GM19324 (cell line): ENCODE results near the gene TMEM184A.
A peak's percentile ranks its signal among the peaks of the same experiment; 100 is the strongest.
"Not testable (repeated sequence)": the region's sequence is repeated elsewhere in the genome, so short reads cannot be mapped to it uniquely, and the experiment has no call there.

Experiments
- ATAC-seq: cut with Tn5 transposase; IDR thresholded peaks from one replicate; pipeline ENCODE4 v1.9.1; 2021; ENCODE audit warnings: mild to moderate bottlenecking, moderate library complexity; ENCODE audit not compliant: unreplicated experiment, low FRiP score

TMEM184A gene

DNA sequence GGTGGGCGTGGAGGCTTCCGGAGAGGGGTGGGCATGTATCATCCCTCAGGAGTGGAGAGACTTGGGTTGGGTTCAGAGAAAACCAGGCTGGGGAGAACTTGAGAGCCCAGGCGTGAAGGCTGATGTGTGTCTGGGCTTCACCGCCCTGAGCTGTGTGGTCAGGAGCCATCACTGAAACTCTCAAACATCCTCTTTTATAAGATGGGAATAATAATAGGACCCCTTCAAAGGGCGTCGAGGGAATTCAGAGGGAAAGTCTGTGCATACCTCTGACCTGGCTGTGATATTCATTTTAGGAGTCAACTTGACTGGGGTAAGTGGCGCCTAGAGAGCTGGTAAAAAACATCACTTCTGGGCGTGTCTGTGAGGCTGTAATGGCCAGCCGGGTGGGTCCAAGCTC is 34.9 kb upstream of the TMEM184A start:
- ATAC-seq = no peak

DNA sequence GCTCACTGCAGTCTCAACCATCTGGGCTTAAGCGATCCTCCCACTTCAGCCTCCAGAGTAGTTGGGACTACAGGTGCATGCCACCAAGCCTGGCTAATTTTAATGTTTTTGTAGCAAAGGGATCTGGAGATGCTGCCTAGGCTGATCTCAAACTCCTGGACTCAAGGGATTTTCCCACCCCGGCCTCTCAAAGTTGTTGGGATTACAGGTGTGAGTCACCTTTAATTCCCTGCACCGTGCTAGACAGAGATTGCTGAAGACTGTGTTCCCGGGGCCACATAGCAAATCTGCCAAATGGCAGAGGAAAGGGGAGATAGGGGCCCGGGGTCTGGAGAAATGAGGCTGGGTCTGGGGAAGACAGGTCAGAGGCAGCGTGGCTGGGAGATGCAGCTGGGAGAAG is 34.5 kb upstream of the TMEM184A start:
- ATAC-seq = no peak

DNA sequence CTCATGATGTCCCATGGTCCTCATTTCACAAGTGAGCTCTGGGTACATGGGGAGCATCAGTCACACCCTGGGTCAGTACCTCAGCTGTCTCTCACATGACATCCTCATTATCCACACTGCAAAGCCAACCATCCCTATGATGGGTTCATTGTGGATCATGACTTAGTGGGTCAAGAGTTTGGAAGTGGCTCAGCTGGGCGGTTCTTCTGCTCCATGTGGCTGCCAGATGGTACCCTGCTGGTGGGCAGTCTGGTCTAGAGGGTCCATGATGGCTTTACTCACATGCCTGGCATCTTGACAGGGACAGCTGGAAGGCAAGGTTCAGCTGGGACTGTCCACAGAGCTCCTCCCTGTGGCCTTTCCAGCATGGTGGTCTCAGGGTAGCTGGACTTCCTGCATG is 33.0 kb upstream of the TMEM184A start:
- no peak for ATAC-seq

DNA sequence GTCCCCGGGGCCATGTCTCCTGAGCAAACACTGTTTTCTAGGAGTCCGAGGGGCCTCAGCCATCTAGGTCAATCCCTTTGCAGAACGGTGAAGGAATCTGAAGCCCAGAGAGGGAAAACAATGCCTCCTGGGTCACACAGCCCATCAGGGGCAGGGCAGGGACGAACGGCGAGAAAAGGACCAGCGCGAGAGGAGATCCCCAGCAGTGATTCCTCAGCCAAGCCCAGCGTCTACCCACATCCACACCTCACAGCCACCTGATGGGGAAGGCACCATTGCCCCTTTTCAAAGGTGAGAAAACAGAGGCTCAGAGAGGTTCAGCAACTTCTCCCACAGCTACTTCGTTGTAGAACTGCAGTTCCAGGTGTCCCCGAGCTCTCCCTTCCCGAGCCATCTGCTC is 31.7 kb upstream of the TMEM184A start:
- no peak for ATAC-seq

DNA sequence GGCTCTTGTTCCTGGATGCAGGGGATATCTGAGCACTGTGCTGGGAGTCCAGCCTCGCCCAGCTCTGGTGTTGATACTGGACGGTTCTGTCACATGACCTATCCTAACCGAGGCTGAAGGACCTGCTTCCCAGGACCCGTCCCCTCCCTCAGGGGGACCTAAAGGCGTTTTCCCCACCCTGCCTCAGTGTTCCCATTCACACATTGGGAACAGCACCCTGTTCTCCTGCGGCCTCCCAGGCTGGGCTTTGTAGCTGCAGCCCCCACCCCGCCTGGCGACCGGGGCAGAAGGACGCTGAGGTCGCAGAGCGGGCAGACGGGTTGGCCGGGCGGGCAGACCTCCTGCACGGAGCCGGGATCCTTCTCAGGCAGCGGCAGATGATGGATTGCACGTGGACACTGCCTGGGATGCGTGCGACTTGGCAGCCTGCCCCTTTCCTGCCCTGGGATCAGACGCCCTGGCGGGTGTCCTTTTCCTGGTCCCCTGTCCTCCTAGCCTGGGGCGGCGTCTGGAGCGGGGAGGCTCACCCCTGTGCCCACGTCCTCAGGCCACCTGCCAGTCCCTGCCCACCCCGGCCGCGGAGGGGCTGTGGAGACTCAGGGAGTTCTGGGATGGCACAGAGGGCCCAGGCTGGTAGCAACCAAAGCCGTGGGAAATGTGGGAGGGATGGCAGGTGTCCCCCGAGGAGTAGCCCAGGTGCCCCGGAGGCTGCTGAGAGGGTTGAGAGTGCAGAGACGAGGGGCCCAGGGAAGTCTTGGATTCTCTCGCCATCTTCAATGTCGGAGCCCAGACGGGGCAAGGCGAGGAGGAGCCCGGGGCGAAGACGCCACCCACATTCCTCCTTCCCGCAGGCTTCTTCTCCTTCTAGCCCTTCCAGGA is 31.1 kb upstream of the TMEM184A start:
- ATAC-seq = no peak

DNA sequence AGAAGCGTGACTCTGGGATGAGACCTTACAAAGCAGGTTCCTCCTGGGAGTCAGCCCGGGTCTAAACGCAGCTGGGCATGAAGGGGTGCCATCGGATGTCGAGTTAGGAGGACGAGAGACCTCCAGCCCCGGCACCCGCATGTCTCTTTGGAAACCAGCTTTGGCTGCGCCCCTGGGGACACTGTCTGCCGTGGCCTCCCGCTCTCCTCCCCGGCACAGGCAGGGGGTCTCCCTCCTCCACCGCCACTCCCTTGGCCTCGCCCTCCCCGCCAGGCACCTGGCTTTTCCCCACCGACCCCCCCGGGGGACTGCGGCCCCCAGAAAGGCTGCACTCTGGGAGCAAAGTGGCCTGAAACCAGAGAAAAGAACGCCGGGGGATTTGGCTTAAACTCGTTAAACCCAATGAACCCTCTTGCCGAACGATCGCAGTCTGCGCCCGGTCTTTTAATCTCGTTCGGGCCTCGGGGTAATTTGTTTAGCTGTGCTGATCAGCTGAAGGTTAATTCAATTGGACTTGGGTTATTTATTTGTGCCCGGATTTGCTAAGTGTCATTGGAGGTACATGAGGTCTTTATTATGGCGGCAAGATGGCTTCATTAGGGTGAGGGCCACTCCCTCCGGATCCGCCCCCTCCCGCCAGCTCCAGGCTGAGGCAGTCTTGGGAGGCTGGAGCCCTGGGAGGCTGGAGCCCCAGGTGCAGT is 30.3 kb upstream of the TMEM184A start:
- no peak for ATAC-seq

DNA sequence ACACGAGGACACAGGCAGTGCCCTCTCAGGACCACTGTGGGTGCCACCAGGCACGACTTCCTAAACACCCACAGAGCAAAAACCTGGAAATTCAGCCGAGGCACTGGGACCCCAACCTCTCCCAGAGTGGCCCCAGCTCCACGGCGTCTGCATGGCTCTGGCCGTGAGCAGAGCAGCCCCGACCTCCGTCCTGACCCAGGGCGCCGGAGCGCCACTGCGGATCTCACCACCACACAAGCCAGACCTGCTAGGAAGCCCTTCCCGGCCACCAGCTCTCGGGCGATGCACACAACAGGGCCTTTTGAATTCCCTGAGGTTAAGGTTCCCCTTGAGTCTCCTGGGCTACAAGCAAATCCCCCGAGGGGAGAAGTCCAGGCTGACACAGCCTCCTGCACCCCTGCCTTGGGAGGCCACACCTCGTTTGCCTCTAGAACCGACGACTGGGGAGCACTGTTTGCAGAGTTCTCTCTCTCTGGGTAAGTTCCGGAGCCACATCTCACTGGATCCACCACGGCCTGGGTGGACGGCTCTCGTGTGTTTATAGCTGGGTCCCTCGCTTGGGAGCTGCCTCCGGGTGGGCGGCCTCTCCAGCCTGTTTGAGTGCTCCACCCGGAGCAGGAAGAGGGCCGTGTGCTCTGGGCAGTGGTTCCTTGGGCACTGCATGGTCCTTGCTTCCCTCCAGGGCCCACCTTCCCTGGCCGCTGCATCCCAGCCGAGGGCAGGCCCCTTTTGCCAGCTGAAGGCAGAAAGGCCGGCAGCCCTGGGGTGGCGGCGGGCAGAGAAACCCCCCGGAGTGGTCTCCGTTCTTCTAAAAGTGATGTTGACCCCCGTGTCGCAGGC is 29.4 kb upstream of the TMEM184A start:
- ATAC-seq = no peak

DNA sequence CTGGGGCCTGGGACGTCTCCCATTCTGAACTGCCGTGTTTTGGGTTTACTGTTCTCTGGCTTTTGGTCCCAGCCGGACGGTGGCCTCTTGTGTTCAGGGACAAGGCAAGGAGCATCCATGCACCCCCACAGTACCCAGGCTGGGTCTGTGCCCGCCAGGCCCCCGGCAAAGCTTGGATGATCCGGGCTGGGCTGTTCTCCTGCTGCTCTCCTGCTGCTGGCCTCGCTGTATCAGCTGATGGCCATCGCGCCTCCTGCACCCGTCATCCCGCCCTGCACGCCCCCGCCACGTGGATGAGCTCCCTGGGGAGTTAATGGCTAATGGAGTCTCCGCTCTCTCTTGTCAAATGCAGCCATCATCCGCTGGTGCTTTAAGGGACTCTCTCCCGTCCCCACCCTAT is 28.7 kb upstream of the TMEM184A start:
- no peak for ATAC-seq

DNA sequence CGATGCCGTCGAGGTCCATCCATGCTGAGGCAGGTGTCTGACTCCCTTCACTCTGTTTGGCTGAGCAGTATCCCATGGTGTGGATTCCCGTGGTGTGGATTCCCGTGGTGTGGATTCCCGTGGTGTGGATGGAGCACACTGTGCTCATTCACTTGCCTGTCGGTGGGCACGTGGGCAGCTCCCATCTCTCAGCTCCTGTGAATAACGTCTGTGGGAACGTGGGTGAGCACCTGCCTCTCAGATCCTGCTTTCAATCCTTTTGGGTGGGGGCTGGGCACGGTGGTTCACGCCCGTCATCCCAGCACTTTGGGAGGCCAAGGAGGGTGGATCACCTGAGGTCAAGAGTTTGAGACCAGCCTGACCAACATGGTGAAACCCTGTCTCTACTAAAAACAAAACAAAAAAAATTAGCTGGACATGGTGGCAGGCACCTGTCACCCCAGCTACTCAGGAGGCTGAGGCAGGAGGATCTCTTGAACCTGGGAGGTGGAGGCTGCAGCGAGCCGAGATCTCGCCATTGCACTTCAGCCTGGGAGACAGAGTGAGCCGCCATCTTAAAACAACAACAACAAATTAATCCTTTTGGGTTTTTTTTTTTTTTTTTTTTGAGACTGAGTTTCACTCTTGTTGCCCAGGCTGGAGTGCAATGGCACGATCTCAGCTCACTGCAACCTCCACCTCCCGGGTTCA is 27.4 kb upstream of the TMEM184A start:
- ATAC-seq = not testable (repeated sequence)

DNA sequence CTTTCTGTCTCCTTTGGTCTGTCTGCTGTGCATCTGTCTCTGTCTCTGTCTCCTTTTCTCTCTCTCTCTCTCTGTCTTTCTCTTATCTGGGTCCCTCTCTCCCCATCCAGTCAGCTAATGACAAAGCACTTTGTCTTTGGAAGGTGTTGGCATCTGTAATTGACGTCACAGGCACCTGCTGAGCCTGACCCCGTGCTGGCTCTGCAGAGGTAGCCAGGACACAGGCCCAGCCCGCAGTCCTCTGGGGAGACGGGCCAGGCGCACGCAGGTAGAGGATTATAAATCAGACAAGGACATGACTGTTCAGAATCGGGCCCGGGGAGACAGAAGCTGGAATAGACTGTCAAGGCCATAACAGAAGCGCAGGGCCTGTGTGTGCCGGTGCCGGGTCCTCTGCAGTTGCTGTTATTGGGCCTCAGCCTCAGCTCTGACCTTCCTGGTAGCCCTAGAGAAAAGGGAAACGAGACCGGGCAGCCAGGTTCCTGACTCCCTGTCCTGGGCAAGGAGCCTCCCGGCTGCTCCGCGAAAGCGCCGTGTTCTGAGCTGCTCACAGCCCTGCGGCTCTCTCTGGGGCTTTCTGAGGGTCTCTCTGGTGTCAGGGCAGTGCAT is 24.5 kb upstream of the TMEM184A start:
- no peak for ATAC-seq

DNA sequence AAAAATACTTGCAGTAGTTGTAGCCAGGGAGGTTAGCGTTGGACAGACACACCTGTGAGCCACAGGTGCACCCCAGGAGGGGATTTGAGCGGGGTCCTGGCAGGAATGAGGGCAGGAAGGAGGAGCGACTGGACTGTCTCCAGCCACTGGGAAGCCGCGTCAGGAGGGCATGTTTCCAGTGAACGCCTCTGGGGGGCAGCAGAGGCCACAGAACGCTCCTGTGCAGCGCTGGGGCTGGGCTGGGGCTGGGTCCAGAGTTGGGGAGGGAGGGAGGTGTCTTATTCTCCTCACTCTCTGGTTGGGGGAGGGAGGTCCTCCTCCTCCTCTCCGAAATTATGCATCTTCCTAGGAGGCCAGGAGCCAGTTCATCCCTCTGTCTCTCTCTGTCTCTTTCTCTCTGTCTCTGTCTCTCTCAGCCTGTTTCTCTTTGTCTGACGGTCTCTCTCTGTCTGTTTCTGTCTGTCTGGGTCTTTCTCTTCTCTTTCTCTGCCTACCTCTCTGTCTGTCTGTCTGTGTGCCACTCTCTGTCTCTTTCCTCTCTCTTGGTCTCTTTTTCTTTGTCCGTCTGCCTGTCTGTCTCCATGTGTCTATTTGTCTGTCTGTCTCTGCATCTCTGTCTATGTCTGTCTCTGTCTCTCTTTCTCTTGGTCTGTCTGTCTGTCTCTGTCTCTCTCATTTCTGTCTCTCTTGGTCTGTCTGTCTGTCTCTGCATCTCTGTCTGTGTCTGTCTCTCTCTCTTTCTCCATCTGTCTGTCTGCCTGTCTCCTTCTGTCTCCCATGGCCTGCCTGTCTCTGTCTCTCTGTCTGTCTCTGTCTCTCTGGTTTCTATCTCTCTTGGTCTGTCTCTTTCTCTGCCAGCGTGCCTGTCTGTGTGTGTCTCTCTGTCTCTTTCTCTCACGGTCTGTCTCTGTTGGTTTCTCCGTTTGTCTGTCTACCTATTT is 23.7 kb upstream of the TMEM184A start:
- peak; percentile 69 for ATAC-seq

DNA sequence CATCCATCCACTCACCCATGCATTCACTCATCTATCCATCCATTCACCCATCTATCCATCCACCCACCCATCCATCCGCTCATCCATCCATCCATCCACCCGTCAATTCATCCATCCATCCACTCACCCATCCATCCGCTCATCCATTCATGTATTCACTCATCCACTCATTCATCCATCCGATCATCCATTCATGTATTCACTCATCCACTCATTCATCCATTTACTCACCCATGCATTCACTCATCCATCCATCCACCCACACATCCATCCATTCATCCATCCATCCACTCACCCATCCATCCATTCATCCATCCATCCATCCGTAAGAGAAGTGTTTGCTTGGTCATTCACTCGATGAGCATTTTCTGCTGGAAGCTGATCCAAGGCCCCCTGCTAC is 22.5 kb upstream of the TMEM184A start:
- ATAC-seq = no peak

DNA sequence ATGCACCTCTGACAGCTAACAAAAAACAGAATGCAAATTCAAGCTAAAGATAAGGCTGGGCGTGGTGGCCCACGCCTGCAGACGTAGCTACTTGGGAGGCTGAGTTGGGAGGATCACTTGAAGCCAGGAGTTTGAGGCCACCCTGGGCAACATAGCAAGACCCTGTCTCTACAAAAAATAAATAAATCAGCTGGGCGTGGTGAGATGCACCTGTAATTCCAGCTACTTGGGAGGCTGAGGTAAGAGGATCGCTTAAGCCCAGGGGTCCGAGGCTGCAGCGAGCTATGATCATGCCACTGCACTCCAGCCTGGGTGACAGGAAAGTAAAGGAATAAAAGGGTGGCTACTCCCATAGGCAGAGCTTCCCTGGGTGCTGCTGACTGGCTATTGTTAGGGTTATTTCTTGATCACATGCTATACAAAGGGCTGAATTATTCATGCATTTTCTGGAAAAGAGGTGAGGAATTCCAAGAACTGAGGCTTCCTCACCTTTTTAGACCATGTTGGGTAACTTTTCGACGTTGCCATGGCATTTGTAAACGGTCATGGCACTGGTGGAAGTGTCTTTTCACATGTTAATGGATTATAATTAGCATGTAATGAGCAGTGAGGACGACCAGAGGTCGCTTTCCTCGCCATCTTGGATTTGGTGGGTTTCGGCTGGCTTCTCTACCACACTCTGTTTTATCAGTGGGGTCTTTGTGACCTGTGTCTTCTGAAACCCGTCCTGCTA is 20.7 kb upstream of the TMEM184A start:
- ATAC-seq = no peak

DNA sequence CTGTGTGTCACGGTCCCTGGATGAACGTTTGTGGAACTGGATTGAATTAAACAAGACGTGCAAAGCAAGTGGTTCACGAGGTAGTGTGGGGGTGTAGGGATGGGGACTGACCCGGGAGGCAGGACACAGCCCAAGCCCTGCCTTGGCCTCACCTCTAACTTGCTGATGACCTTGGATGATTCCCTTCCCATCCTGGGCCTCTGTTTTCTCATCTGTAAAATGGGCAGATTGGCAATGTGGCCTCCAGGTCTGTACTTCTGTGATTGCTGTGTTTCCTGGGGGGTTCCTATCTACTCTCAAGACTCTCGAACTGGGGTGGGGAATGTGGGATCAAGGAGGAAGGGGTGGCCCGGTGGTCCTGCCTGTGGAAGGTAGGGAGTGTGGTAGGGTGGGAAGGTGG is 19.8 kb upstream of the TMEM184A start:
- no peak for ATAC-seq

DNA sequence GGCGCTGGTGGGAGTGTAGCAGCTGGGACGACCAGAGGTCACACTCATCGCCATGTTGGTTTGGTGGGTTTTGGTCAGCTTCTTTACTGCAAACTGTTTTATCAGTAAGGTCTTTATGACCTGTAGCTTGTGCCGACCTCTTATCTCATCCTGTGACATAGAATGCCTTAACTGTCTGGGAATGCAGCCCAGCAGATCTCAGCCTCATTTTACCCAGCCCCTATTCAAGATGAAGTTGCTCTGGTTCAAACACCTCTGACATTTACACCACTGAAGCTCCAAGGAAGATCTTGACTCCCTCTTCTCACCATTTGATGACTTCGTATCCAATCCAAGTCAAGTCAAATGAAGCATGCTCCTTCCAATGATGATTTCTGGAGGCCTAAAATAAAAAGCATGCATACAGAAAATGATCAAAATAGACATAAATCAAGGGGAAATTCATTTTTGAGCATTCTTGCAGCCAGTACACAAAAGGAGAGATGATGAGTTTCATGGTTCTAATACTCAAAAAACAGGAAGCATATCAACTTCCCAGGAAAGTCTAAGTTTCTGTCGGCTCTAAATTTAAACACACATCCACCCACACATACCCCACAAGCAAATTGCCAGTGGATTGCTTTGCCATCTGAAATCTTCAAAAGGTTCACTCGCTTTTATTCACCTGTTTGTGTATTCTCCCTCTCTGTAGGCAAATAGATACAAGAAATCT is 16.3 kb upstream of the TMEM184A start:
- no peak for ATAC-seq

DNA sequence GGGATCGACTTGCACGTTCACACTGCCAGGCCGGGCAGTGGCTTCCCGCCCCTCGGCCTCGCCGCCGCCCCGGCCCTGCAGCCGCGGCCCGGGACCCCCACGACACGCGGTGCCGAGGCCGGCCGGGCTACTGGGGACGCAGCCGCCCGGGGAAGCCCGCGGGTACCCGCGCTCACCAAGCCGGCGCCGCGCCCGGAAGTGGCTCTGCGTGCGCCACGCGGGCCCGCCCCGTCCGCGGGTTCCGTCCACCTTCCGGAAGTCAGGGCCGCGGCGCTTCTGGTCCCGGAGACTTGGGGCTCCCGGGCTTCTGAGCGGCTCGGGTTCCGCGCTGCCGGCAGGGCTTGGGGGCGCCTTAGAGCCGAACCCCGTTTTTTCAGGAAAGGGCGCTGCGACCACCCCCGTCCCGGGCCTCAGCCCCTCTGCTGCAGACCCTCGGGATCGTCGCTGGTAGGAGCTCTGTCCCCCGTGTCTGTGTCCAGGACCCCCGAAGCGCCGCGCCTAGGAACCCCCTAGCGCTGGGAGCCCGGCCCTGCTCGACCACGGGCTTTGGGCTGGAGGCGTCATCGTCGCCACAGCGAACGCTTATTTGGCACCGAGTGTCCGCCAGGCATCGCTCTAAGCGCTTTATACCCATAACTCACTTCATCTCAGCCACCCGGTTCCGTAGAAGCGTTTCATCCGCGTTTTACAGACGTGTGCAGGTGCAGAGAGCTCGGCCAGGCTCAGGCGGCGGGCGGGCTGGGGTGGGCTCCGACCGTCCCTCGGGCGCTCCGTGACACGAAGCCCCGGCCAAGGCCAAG is 14.0 kb upstream of the TMEM184A start, which contains the start of gene PSMG3:
PSMG3 (minus strand) TSS at position 200 of the 800 bp plus-strand sequence. CDS start 693 bp downstream, outside the sequence.
- ATAC-seq = peak; percentile 89

DNA sequence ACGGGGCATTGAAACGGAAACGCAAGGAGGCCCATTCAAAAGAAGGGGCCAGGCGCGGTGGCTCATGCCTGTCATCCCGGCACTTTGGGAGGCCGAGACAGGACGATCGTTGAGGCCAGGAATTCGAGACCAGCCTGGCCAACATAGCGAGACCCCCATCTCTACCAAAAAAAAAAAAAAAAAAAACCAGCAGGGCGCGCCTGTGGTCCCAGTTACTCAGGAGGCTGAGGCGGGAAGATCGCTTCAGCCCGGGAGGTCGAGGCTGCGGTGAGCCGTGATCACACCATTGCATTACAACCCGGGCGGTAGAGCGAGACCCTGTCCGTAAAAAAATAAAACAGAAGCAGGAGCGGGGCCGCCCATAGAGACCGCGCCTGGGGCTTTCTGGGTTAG is 13.4 kb upstream of the TMEM184A start:
- no peak for ATAC-seq
